ENCODE data around the gene AURKAIP1.

Gene AURKAIP1

DNA sequence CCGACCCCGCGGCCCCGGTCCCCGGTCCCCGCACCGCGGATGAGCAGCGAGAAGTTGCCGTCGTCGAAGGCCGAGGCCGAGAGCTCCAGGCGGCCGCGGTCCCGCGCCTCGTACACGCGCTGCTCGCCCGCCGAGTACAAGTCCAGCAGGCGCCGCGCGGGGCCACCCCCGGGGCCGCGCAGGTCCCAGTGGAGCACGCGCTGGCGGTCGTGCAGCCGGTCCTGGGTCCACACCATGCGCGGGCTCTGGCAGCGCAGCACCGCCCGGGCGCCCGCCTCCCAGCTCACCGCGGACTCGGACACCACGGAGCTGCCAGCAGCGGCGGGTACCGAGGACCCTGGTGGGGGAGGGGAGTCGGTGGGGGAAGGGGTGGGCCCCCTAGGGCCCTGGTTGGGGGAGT is 19.6 kb downstream of the AURKAIP1 start:
- peak overlapping the region; percentile 85 for H3K4me3 ChIP-seq (ENCODE audit: low read depth, low read length)
- no peak for DNase-seq (ENCODE audit: low read depth, low spot score)
- TF ChIP-seq, protein P1, sequence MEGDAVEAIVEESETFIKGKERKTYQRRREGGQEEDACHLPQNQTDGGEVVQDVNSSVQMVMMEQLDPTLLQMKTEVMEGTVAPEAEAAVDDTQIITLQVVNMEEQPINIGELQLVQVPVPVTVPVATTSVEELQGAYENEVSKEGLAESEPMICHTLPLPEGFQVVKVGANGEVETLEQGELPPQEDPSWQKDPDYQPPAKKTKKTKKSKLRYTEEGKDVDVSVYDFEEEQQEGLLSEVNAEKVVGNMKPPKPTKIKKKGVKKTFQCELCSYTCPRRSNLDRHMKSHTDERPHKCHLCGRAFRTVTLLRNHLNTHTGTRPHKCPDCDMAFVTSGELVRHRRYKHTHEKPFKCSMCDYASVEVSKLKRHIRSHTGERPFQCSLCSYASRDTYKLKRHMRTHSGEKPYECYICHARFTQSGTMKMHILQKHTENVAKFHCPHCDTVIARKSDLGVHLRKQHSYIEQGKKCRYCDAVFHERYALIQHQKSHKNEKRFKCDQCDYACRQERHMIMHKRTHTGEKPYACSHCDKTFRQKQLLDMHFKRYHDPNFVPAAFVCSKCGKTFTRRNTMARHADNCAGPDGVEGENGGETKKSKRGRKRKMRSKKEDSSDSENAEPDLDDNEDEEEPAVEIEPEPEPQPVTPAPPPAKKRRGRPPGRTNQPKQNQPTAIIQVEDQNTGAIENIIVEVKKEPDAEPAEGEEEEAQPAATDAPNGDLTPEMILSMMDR (IDR thresholded peaks at IDR 0.05; ENCODE audit: insufficient read depth, low read length, missing control alignments): no peak
- CTCF ChIA-PET: interaction anchor here (1.0 kb wide), 1 partner anchor 16 kb away, joined by 3 read pairs; no protein-coding TSS in a partner anchor
- POLR2A ChIA-PET: interaction anchor here (1.0 kb wide), 1 partner anchor 9 kb away, joined by 3 read pairs; no protein-coding TSS in a partner anchor

DNA sequence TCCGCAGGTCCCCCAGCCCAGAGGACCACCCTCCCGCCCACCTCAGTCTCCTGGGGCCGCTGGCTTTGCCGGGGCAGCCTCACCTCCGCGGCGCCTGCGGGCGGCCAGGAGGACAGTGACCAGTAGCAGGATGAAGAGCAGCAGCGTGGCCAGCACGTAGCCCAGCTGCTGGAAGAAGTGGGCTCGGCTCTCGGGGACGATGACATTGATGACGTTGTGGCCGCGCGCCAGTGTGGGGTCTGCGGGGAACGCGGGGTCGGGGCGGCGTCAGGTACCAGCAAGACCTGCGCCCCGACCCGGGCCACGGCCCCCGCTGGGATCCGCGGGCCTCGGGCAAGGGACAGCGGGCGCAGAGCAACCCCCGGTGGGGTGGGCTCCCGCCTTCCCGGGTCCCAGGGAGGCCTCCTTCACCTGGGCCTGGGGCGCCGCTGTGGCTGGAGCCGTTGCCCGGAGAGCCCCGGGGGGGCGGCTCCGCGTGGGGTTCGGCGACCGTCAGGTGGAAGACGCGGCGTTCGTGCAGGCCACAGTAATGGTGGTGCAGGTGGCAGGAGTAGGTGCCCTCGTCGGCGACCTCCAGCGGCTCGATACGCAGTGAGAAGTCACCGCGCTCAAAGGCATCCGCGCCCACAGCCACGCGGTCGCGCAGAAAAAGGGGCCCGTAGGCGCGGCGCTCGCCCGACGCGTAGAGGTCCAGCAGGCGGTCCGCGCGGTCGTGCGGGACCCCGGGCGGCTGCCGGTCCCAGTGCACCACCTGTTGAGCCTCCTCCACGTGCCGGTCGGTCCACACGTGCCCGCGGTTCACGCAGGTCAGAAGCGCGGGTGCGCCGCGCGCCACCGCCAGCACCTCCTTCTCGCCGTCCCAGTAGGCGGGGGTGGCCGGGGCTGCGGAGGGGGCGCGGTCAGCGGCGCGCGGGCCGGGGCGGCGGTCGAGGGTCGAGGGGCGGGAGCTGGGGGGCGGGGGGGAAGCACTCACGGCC is 20.4 kb downstream of the AURKAIP1 start:
- no peak for DNase-seq (ENCODE audit: low read depth, low spot score)
- peak overlapping the region; percentile 85 for H3K4me3 ChIP-seq (ENCODE audit: low read depth, low read length)

DNA sequence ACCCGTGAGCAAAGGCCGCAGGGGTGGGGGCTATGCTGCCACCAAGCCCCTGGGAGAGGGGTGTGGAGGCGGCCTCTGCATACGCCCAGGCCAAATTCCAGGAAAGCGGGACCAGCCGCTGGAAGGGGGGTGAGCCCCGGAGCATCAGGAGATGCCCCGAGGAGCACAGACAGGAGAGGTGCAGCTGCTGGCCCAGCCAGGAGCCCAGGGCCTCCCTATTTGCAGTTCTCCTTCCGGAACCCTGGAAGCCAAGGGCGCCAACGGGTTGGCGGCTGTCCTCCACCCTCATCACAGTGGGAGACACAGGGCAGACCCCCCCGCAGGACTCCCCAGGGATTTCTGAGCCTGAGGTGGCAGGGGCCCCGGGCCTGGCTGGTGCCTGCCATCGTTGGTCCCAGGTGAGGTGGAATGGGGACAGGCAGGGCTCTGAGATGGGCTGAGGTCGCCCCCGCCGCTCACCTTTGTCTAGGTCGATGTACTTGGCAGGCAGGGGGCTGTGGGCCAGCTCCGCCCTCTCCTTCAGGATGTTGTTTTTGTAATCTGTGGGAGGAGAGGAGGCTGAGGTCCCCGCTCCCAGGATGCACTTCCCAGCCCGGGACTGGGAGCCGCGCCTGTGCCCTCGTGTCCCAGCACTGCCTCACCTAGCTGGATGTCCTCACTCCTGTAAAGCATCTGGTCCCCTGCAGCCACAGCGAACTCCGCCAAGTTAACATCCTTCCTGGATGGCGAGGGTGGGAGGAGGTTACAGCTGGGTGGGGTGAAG is 21.4 kb downstream of the AURKAIP1 start:
- TF ChIP-seq, protein P1 (IDR thresholded peaks at IDR 0.05; ENCODE audit: insufficient read depth, low read length, missing control alignments): no peak
- H3K4me3 ChIP-seq (ENCODE audit: low read depth, low read length): peak overlapping the region; percentile 13
- no peak for DNase-seq (ENCODE audit: low read depth, low spot score)
- ChIA-PET POLR2A (no interaction called here), CTCF (interaction anchor here (2.4 kb wide), 2 partner anchors 18 to 21 kb away, joined by 10 to 13 read pairs; partner anchors contain the start of gene AURKAIP1)

More for the DNA sequence above, 20.4 kb downstream of the AURKAIP1 start:
- POLR2A ChIA-PET: interaction anchor here (1.0 kb wide), 1 partner anchor 9 kb away, joined by 3 read pairs; no protein-coding TSS in a partner anchor
- TF ChIP-seq, protein P1 (IDR thresholded peaks at IDR 0.05; ENCODE audit: insufficient read depth, low read length, missing control alignments): no peak
- CTCF ChIA-PET: interaction anchor here (1.0 kb wide), 1 partner anchor 17 kb away, joined by 3 read pairs; no protein-coding TSS in a partner anchor

DNA sequence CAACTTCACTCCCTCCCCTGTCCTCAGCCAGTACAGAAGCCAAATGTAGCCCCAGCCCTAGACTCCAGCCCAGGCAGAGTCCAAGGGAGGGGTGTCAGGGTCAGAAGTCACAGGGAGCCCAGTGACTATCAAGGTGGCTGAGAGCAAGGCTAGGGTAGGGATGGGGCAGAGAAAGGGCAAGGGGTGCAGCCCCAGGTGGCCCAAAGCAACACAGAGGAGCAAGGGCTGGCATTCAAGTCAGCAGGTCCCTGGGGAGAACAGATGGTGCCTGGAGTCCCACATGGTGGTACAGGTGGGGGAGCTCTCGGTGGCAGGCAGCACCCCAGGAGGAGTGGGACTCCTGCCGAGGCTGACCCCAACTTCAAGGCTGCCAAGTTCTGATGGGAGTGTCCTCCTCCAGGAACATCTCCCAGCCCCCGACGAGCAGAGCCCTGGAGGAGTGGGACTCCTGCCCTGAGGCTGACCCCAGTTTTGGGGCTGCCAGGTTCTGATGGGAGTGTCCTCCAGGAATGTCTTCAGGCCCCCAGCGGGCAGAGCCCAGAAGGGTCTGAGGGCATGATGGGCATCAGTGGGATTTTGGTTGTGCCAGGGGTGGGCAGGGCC is 22.1 kb downstream of the AURKAIP1 start:
- DNase-seq (ENCODE audit: low read depth, low spot score): no peak
- TF ChIP-seq, protein P1 (IDR thresholded peaks at IDR 0.05; ENCODE audit: insufficient read depth, low read length, missing control alignments): no peak
- CTCF ChIA-PET: interaction anchor here (0.9 to 2.4 kb wide), 6 partner anchors 12 to 88 kb away, joined by 3 to 13 read pairs (median 6); partner anchors contain the start of gene AURKAIP1
- POLR2A ChIA-PET: interaction anchor here (1.5 to 2.1 kb wide), 2 partner anchors 19 to 22 kb away, joined by 9 to 12 read pairs; partner anchors contain the start of gene AURKAIP1
- peak overlapping the region; percentile 8 for H3K4me3 ChIP-seq (ENCODE audit: low read depth, low read length)

DNA sequence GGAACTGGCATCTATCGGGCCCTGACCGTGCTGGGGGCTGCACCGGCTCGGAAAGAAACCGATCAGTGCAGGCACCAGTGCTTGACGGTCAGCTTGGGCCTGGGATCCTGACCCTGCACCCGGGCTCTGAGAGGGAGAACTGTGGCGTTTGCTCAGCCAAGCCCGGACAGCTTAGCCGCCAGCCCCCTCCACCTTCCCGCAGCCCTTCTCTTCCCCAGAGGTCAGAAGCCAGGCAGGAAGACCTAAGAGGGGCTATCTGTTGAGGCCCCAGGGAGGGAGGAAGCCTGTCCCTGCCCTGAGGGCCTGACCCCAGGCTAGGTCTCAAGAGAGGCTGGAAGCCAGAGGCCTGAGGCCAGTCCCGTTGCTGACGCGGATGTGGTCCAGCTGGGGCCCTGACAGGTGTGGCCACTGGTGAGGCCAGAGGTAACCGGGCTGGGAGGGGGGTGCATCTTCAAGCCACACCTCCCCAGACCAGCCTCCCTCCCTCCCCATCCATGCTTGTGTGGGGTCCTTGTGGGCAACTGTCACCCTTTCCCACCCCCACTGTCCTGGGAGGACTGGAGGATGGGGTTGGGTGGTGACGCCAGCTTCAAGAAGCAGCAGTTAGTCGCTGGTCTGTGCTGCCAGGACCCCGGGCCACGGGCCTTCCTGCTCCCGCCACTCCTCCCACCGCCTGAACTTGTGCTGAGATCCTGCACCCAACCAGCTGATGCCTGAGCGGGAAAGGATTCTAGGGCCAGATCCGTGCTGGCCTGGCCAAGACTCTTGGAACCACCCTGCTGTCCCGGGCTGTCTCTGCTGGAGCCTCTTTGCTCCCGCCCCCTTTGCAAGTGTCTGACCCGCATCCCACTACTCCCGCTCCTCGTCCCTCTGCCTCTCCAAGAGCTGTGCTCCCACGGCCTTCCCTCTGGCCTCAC is 23.2 kb downstream of the AURKAIP1 start:
- POLR2A ChIA-PET: interaction anchor here (0.6 to 2.1 kb wide), 4 partner anchors 9 to 23 kb away, joined by 3 to 12 read pairs (median 6); partner anchors contain the start of gene AURKAIP1
- no peak for DNase-seq (ENCODE audit: low read depth, low spot score)
- peak overlapping the region; percentile 18 for H3K4me3 ChIP-seq (ENCODE audit: low read depth, low read length)
- TF ChIP-seq, protein P1 (IDR thresholded peaks at IDR 0.05; ENCODE audit: insufficient read depth, low read length, missing control alignments): no peak
- CTCF ChIA-PET: interaction anchor here (0.9 to 2.4 kb wide), 9 partner anchors 10 to 87 kb away, joined by 3 to 13 read pairs (median 4); partner anchors contain the start of gene AURKAIP1
